HG03159 (cell line): ENCODE results near the gene COG2.
"Not testable (repeated sequence)": the region's sequence is repeated elsewhere in the genome, so short reads cannot be mapped to it uniquely, and the experiment has no call there.

Source experiments
- ATAC-seq: cut with Tn5 transposase; IDR thresholded peaks from one replicate; pipeline ENCODE4 v1.9.1; 2021; ENCODE audit warnings: mild to moderate bottlenecking, moderate library complexity; ENCODE audit not compliant: unreplicated experiment

Gene COG2

DNA sequence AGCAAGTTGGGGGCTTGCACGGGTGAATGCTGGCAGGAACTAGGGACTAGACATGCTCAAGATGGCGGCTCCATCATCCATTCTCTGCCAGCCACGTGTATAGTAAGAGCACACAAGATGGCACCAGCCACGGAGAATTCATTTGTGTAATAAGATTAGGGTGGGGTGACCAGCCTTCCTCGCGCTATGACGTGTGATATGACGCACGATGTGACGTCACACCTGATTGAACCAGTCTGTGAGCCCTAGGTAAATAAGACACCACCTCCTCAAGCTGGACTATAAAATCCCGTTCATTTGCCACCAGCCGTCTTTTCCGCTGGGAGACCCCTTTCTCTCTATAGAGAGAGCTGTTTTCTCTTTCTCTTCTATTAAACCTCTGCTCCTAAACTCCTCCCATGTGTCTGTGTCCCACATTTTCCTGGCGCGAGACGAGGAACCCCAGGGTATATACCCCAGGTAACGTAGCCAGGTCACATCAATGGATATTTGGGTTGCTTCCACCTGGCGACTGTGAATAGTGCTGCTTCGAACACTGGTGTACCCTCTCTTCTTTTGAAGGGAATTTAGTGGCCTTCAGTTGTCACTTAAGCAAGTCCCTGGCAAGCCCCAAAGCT, 18.1 kb upstream of the COG2 start:
- ATAC-seq = no peak

DNA sequence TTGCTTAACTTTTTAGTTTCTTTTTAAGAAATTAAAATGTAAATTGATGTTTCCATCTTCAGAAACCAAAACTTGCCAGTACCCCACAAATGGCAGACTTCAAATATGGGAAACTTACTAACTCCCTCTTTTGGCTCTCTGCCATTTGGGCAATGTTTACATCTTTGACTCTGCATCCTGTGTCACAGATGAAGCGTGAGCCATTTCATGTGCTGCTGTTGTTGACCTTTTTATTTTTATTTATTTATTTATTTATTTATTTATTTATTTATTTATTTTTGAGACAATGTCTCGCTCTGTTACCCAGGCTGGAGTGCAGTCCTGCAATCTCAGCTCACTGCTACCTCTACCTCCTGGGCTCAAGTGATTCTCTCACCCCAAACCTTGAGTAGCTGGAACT, 16.0 kb upstream of the COG2 start:
- ATAC-seq = no peak

DNA sequence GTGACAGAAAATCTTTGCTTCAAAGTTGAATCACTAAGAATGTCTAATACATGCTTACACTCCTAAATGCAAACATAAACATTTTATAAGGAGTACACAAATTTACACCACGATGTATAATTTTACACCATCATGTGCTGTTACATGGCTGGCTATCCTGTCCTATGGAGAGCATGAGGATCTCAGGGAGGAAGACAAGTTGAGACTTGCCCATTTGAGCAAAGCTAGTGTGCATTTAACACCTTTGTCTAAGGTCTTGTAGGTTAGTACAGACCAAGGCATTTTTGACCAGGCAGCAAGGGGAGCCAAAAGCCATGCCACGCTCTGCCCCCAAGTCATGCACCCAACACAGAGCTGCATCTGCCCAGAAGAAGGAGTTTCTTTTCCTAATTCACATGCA, 14.5 kb upstream of the COG2 start:
- no peak for ATAC-seq

DNA sequence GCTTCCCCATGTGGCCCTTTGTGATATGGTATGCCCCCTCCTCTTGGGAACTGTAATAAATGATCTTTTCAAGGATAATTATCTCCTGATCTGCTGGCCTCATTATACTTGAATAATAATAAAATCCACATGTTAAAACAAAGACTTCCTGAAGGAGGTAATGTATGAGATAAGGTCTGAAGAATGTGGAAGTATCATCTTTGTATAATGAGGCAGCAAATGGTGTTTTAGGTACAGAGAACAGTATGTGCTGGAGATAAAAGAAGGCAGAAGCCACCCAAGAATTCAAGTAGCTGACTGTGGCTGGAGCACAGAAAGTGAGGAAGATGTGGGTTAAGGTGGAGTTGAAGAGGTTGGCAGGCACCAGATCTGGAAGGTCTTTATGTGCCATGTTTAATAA, 12.8 kb upstream of the COG2 start:
- no peak for ATAC-seq

DNA sequence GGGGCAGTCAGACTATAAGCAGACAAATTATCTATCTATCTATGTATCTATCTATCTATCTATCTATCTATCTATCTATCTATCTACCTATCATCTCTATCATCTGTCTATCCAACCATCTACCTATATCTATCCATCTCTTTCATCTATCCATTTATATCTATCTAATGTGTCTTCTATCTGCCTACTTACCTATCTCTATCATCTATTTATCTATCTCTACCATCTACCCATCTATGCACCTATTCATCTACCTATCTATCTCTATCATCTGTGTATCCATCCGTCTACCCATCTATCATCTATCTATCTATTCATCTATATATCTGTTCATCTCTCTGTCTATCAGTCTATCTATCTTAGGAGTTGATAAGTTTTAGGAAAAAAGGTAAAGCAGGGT, 10.8 kb upstream of the COG2 start:
- ATAC-seq = no peak

DNA sequence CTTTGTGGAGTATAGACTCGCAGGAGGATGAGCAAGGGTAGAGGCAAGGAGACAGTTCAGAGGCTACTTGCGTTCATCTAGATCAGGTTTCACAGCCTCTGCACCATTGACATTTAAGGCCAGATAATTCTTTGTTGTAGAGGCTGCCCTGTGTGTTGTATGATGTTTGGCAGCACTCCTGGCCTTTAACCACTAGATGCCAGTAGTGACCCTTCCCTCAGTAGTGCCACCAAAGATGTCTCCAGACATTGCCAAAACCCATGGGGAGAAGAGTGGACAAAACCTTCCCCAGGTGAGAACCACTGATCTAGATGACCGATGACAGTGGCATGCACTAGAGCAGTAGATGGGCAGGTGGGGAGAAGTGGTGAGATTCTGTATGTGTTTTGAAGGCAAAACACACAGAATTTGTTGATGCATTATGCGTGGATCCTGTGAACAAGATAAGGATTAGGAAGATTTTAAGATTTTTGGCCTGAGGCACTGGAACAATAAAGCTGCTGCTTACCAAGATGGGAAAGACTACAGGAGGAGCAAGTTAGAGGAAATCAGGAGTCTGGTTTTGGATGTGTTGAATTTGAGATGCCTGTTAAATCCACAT, 9.9 kb upstream of the COG2 start:
- ATAC-seq = no peak

DNA sequence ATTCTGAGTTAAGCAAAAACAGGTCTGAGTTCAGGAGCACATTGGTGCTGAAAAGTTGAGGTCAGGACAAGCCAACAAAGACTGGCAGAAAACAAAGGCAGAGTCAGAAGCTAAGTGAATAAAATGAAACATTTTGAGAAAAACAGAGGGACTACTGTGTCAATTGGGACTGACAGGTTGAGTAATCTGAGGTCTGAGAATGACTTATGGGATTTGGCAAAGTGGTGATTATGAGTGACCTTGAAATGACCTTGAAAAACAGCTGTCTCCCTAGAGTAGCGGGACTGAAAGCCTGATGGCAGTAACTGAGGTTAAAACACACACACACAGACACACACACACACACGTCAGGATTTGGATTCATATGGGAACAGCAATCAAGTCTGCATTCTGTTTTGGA, 8.8 kb upstream of the COG2 start:
- ATAC-seq = no peak

DNA sequence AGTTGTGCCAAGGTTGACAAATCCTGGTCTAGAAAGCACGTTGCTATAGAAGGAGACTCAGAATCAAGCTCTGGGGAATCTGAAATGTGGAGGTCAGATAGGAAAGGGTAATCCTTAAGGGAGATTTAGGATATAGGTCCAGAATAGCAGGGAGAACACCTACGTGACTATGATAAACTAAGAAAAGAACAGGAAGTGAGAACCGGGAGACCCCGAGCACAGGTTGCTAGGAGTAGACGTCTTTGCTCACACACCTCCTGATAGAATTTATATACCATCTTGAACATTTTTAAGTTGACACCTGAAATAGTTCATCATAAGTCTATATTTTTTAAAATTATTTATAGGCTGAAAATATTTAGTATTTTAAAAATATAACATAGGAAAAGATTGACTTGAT, 7.9 kb upstream of the COG2 start:
- ATAC-seq = no peak

DNA sequence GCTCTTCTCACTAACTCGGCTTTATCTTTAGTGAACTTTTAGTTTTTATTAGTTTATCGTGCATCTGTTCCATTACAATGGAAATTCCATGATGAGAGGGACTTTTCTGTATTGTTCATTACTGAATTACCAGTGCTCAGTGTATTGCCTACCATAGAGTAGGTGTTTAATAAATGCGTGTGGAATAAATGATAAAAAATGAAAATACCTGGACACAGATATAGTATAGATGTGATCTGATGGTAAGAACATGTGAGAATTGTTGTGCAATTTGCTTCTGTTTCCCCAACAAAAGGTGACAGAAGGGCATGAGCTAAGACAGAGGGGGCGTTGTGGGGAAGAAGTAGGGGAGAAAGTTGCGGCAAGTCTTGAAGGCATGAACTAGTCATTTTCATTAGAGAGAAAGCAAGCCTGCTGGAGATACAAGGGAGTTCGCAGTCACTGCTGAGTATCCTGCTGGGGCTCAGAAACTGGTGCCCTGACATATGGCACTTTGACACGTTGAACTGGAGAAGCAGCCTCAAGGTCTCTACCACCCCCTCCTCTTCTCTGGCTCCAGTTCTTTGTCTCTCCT, 5.6 kb upstream of the COG2 start:
- no peak for ATAC-seq

DNA sequence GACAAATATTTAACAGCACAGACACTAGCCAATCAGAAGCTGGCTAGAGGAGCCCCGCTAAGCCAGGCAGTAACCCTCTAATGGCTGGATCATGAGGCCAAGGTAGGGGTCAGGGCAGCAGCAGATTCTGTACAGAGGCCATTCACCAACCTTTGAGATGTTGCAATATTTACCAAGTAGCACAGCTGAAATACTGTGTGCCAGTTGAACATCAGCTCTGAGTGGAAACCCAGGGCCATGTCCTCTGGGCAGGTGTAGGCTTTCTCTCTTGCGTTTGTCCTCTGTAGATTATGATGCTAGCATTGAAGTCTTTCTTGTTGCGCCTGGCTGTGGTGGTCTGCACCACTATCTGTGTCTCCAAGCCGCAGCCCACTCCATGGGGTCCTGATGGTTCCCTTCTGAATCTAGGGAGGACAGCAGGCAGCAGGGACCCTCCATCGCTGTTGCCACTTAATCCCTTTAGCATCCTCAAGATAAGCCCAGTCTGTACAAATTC, 2.5 kb upstream of the COG2 start:
- ATAC-seq = no peak

DNA sequence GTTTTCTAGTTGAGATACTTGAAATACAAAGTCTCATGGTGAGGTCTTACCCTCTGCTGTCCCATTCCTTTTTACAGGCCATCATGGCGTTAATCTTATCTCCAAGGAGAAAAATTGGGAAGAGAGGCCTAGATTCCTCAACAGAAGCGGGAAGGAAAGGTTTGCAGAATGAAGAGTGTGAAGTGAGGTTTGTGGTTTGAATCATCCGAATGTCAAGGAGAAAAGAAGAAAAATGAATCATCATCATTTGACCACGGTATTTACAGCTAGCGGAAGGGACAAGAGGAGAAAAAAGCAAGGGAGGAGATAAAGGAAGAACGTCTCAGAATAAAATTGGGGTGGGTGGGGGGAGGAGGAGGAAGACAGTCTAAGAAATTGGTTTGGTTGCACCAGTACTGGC, 935 bp upstream of the COG2 start:
- ATAC-seq = no peak

DNA sequence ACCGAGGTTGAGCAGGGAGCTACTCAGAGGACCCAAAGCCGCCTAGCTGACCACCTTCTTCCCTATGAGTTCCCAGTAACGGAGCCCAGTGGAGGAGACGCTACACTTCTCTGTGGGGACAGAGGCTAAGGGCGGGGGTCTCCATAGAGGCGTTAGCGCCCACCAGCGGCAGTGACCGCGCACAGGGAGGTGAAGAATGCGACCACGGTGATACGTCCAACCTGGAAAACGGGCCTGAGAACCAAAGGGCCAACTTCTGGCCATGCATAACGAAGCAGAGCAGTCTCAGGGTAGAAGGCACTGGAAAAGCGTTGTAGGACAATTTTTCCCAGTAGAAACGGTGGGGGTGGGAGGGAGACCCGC, 400 bp upstream of the COG2 start:
- no peak for ATAC-seq

DNA sequence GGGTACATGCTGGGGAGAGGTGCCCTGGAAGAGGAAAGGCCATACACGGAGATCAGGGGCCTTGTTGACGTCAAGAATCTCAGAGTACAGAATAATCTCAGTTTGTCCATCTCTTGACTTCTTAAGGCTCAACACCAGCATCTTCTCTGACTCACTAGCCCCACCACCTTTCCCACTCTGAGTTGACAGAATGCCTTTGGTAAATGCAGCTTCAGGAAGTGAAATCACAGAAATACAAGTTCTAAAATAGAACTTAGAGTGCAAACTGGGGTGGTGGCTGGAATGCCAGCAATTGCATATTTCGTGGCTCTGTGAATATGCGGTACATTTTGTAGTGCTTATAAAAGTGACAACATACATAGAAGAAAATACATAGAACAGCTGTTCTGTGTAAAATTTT, 1.6 kb downstream of the COG2 start:
- no peak for ATAC-seq

DNA sequence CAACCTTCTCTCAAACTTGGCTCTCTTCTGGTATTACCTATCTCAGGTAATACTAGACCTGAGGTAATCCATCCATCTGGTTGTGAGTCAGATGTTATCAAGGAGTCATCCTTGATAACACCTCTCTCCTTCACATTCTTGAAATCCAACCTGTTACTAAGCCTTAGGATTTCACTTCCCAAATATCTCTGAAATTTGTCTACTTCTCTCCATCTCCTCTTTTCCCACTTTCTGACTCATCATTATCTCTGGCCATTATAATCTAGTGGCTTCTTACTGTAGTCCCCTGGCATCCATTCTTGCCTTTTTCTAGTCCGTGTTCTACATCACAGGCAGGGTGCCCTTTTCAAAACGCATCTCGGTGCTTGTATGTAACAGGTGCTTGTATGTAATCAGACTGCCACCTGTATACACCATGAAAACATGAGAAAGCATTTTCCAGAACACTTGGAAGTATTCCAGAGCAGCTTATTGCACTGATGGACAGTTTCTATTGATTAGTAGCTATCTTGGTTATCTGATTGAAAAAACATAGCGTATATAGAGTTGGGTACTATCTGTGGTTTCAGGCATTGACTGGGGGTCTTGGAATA, 4.5 kb downstream of the COG2 start:
- ATAC-seq = no peak

DNA sequence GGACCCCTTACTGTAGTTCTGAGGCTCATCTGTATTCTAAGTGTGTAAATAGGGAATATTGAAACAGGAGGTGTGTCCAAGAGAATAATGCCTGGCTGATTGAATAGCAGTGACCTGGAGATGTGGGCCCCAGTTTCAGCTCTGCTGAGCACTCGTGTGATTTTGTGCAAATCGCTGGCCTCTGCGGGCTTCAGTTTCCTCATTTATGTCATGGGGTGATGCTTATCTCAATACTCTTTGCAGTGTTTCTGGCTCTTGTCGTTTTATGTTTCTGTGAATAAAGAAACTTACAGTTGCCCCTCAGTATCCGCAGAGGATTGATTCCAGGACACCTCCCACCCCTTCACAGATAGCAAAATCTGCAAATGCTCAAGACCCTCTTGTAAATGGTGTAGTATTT, 5.0 kb downstream of the COG2 start:
- no peak for ATAC-seq

DNA sequence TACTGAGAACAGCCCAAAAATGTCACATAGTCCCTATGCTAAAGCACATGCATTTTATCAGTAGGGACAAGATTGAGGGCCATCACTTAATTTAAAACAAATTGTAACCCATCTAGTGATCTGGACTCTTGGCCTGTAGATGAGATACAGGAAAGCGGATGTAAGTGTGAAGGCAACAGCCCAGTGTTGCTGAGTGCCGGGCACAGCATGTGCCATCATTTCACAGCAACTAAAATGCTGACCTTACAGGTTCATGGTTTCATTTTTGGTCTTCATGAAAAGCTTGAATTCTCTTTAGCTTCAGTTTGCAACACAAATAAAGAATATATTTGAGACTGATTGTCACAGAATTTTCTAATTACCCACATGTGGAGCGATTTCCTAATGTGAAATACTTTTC, 5.8 kb downstream of the COG2 start:
- no peak for ATAC-seq

DNA sequence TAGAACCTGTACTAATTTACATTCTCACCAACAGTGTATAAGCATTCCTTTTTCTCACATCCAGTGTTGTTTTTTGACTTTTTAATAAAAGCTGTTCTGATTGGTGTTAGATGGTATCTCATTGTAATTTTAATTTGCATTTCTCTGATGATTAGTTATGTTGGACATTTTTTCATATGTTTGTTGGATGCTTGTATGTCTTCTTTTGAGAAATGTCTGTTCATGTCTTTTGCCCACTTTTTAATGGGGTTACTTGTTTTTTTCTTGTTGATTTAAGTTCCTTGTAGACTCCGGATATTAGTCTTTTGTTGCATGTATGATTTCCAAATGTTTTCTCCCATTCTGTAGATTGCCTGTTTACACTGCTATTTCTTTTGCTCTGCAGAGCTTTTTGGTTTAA, 8.0 kb downstream of the COG2 start:
- no peak for ATAC-seq

DNA sequence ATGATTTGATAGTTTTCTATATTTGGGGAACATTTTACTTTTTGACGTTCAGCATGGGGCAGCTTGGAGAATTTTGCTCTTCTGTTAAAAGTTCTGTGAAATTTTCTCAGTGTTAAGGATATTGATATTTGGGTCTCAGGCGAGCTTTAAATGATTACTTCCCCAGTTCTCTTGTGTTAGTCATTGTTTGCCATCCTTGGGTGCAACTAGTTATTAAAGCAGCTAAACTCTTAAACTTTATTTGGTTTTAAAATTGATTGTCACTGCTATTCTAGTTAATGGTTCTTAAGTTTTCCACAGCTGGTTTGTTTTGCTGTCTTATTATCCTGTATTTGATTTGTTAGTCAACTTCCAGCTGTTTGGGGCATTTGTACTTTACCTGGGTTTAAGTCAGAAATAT, 9.0 kb downstream of the COG2 start:
- no peak for ATAC-seq

DNA sequence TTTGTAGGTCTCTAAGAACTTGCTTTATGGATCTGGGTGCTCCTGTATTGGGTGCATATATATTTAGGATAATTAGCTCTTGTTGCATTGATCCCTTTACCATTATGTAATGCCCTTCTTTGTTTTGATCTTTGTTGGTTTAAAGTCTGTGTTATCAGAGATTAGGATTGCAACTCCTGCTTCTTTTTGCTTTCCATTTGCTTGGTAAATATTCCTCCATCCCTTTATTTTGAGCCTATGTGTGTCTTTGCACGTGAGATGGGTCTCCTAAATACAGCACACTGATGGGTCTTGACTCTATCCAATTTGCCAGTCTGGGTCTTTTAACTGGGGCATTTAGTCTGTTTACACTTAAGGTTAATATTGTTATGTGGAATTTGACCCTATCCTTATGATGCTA, 14.4 kb downstream of the COG2 start:
- ATAC-seq = not testable (repeated sequence)

DNA sequence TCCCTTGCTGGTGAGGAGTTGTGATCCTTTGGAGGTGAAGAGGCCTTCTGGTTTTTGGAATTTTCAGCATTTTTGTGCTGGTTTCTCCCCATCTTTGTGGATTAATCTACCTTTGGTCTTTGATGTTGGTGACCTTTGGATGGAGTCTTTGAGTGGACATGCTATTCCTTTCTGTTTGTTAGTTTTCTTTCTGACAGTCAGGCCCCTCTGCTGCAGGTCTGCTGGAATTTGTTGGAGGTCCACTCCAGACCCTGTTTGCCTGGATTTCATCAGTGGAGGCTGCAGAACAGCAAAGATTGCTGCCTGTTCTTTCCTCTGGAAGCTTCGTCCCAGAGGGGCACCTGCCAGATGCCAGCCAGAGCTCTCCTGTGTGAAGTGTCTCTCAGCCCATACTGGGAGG, 15.8 kb downstream of the COG2 start:
- ATAC-seq = not testable (repeated sequence)

DNA sequence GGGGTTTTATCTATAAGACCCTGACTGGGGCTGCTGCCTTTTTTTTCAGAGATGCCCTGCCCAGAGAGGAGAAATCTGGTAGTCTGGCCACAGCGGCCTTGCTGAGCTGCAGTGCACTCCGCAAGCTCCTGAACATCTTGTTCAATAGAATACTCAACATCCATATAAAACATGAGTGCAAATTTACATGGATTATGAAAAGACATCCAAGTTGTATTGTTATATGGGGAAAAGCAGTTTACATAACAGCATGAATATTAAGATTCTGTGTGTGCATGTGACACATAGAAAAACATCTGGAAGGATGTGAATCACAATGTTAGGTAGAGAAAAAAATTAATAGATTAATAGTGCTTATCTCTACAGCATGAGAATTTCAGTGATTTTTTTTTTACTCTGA, 16.4 kb downstream of the COG2 start:
- no peak for ATAC-seq

DNA sequence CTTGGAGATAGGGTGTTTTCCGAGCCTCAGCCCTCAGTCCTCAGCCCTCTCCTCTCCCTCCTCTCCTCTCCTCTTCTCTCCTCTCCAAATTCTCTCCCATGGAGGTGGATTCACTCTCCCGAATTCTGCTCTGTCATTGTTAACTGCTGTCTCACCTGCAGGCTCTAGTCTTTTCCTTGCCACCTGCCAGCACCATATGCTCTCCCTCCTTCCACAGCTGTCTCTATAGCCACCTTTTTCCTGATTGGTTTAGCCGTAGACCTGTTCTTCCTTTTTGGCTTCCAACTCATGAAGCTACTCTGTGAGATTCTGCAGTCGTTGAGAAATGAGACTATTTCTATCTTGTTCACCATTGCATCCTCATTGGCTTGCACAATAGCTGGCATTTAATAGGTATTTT, 19.7 kb downstream of the COG2 start:
- no peak for ATAC-seq
